T follicular helper cell (primary cell): ENCODE measurements around the gene ABHD5.

Experiments
- DNase-seq: peaks from one replicate; pipeline ENCODE4 v3.0.0-alpha.2; 2020; ENCODE audit warnings: low read depth

Gene ABHD5

DNA sequence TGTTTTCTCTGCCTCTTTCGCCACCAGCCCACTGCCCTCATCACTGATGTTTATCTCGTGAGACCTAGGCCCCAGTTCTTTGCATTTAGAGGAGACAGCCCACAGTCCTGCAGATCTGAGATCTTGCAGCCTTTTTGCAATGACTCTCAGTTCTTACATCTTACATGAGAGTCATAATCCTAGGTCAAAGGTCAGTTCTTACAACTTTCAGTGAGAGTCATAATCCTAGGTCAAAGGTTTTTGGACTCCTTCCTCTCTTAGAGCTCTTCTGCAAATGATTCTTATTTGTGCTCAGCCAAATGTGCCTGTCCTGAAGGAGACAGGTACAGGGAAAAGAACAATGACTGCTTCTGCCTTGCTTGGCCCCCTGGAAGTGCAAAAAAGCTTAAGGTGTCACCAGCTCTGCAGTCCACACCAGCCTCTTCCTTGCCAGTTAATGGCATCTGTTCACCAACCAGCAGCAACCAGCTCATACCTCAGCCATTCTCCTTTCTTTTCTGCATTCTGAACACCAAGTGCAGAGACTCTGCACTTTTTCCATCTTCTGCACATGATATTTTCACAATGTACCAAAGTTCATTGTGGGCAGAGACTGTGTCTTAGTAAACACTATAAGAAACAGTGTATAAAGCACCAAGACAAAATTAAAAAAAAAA, 67.1 kb downstream of the ABHD5 start:
- no peak for DNase-seq

- DNase-seq = no peak
Measured at GRCh38 chr3:43758592-43759225, 68.0 kb downstream of the ABHD5 start.

- no peak for DNase-seq
Measured at GRCh38 chr3:43759297-43759782, 68.6 kb downstream of the ABHD5 start.

DNA sequence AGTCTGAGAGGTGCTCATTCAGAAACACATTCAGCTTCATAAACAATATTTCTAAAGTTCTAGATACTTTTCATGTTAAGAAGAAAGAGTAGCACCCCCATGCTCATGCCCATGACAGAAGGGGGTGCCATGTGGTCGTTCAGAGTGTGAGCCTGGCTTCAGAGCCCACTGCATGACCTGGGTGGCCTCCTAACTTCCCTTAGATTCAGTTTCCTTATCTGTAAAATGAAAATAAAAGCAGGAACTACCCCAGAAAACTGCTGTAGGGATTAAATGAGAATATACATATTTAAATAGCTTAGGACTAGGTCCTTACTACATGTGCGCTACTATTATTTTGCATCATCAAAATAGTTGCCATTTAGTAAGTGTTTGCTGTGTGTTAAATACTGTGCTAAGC, 69.2 kb downstream of the ABHD5 start:
- DNase-seq = no peak

GRCh38 chr3:43760938-43761337, 70.2 kb downstream of the ABHD5 start:
- no peak for DNase-seq

- DNase-seq = no peak
Measured at GRCh38 chr3:43762451-43762850, 71.7 kb downstream of the ABHD5 start.

- DNase-seq = no peak
Measured at GRCh38 chr3:43764056-43764455, 73.3 kb downstream of the ABHD5 start.

DNA sequence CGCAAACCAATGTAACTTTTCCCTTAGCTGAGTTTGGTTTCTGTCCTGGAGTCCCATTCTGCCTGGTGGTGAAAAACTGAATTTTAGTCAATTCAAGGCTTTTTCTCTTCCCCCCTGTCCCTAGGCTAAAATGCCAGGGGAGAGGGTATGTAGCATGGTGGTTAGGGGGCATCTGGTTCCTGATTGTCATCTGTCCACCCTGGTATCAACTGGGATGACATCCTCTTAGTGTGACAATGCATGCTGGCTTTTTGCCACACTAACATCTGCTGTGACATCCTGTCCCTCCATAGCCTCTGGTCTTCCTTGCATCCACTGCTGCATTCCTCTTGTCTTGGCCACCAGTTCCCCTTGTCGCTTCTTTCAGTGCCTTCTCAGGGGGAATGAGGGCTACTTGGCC, 73.7 kb downstream of the ABHD5 start:
- no peak for DNase-seq

DNA sequence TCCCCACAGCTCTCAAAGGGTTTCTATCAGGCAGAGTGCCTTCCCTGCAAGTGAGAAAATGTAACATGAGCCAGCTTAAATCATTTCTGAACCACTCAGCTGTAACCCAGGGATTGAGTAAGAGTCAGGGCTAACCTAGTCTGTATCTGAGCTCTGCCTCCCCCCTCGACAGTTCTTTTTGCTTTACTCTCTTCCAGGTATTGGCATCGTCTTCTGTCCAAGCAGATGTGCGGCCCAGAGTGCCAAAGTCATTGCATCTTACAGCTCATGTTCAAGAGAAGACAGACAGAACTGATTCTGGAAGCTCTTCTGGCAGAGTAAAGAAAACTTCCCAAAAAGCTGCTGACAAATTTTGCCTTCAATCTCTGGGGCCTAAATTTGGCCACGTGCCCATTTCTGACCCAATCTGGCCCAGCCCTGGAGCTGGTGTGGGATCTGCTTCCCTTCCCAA, 74.8 kb downstream of the ABHD5 start:
- DNase-seq = no peak

GRCh38 chr3:43766672-43767465, 76.1 kb downstream of the ABHD5 start:
- DNase-seq = no peak

GRCh38 chr3:43768381-43768973, 77.7 kb downstream of the ABHD5 start:
- no peak for DNase-seq

- peak; percentile 67 for DNase-seq
Measured at GRCh38 chr3:43769097-43769884, 78.6 kb downstream of the ABHD5 start.

DNA sequence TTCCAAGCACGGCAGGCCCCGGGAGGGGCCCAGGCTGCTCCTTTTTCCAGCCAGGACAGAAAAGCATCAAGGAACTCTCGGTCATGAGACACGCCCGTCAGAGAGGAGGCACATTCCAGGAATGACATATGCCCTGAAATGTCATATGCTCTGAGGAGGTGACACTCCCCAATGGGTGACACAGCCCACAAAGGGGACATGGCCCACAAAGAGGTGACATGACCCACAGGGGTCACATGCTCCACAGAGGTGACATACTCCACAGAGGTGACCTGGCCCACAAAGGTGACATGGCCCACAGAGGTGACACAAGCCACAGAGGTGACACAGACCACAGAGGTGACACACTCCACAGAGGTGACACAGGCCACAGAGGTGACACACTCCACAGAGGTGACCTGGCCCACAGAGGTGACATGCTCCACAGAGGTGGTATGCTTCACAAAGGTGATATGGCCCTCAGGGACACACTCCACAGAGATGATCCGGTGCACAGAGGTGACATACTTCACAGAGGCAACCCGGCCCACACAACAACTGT, 79.2 kb downstream of the ABHD5 start:
- no peak for DNase-seq

DNA sequence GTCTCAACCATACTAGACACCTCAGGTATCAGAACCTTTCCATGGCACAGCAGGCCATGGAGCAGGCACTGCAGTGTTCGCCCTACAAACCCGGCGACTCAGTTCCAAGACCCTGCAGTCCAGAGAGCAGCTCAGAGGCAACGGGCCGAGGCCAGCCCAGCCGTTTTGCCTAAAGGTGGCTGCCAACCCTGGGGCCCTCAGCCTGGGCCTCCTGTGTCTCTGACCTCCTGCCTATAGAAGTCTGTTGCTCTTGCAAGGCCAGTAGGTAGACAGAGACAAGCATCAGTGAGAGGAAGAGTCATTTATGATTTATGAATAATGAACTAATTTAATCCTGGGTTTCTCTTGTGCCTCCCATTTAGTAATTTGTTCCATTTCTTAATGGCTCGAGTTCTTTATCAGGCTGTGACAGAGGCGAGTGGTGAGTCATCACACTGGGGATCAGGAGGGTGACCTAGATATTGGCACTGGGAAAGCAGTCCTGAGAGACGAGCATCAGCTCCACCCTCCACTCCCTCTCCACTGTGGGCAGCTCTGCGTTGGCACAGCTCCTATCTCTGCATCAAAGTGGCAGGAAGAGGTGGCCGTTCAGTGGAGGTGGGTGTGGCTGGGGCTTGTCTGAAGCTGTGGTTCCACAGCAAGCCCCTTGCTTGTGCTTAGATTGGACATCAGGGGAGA, 79.8 kb downstream of the ABHD5 start:
- DNase-seq = no peak

- DNase-seq = no peak
Measured at GRCh38 chr3:43771610-43772009, 80.9 kb downstream of the ABHD5 start.

GRCh38 chr3:43773273-43774094, 82.7 kb downstream of the ABHD5 start:
- DNase-seq = no peak

- no peak for DNase-seq
Measured at GRCh38 chr3:43774799-43775198, 84.1 kb downstream of the ABHD5 start.

DNA sequence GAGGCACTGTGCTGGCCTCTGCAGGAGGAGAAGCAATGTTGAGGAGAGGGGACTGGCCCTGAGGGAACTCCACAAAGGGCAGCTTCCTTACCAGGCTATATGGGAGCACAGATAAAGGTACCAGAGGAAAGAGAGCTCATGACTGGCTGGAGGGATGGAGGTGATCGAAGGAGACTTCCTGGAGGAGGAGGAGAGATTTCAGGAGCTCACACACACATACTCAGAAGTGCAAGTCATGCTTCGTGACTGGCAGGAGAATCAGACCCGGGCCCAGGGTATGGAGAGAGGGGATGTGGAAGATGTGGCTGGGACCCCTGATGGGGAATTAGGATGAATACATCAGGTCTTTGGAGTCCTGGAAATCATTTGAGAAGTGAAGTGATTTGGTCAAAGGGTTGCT, 85.4 kb downstream of the ABHD5 start:
- DNase-seq = no peak

- DNase-seq = no peak
Measured at GRCh38 chr3:43779850-43780249, 89.1 kb downstream of the ABHD5 start.

DNA sequence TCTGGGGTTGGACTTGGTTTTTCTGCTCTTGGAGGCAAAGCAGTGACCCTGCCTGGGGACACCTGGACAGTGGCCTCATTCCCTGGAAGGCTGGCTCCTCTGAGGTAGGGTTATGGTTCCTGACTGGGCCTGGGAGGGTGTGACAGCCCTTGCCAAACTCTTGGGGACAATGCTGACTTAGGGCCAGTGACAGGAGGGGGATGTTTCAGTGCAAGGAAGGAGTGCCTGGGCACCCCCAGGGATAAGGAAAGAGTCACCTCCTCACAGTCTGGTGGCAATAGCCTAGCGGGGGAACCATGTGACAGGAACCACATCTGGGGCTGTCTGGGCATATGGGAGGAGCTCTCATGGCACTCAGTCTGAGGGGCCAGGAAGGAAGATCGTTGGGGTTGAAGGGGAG, 91.8 kb downstream of the ABHD5 start:
- DNase-seq = no peak
